Measurements from ENCODE around the gene SLITRK2. TPM values are rescaled to one million over a fixed set of nuclear protein-coding genes. Genes with fewer than 3 reads are reported as not detected.

Gene SLITRK2
- total and polyA plus RNA-seq, 10 of the 15 experiments (the other 5 are each of a cell fraction or from before 2014, with no cell fraction given), result not detected

- WGBS (ENCODE audit: insufficient coverage, insufficient replicate concordance, low lambda C conversion rate, missing lambda C conversion rate), result 0% methylated on average over 3 of the region's 3 CpGs
- Histone ChIP-seq H3K36me3 (ENCODE audit: control insufficient read depth in 2 of 2, insufficient read depth in 2 of 2, low read length in 1 of 2) (no peaks in the 10 kb centered on the region), H3K9me3 (replicated peaks; ENCODE audit: control insufficient read depth, insufficient read depth, low read length) (no peaks in the 10 kb centered on the region), H3K4me2 (ENCODE audit: control insufficient read depth, insufficient read depth) (no peak overlapping the region), H3K27me3 (replicated peaks in 1 of 2; ENCODE audit: control insufficient read depth in 2 of 2, insufficient read depth in 2 of 2, low read length in 1 of 2) (no peaks in the 10 kb centered on the region), H3K27ac (ENCODE audit: control insufficient read depth, insufficient read depth) (no peak overlapping the region), H2AFZ (ENCODE audit: control insufficient read depth, low read depth, low read length) (no peak overlapping the region), H3K79me2 (ENCODE audit: control insufficient read depth, insufficient read depth, low read length) (no peaks in the 10 kb centered on the region), H3K9ac (ENCODE audit: control insufficient read depth, insufficient read depth, low read length) (no peak overlapping the region), H3K4me1 (ENCODE audit: control insufficient read depth, insufficient read depth, low read length) (no peaks in the 10 kb centered on the region), H4K20me1 (ENCODE audit: control insufficient read depth, insufficient read depth) (no peaks in the 10 kb centered on the region), H3K4me3 (no peak overlapping the region)
- BruUV-seq (replicated peaks), result no TSS peak
- no peak for ATAC-seq
- no peak for DNase-seq (ENCODE audit: low read depth, low spot score)
- intact Hi-C loops (cut with micrococcal nuclease; ENCODE audit: unreplicated experiment), result no loop called here
- no peak for FAIRE-seq
- ChIA-PET POLR2A (no interaction called here), CTCF (no interaction called here), SMC1A (ENCODE audit: uncharacterized antibody, unreplicated experiment) (no interaction called here), RAD21 (ENCODE audit: unreplicated experiment) (no interaction called here)
- in situ Hi-C loops (cut with MboI), result no loop called here
- no peak for TF ChIP-seq USF2 (IDR thresholded peaks at IDR 0.05; ENCODE audit: borderline replicate concordance, low read depth, low read length)
- TF ChIP-seq POLR2AphosphoS5 (IDR thresholded peaks at IDR 0.05; ENCODE audit: low read length), result no peak
- TF ChIP-seq NR2F1 (conservative IDR thresholded peaks at IDR 0.05), result no peak
- no peak for TF ChIP-seq IKZF2 (IDR thresholded peaks at IDR 0.05)
- no peak for TF ChIP-seq HCFC1 (IDR thresholded peaks at IDR 0.05; ENCODE audit: low read length)
- no peak for TF ChIP-seq KAT2A (conservative IDR thresholded peaks at IDR 0.05; ENCODE audit: control insufficient read depth, low read depth, low read length)
- TF ChIP-seq PBX3 (IDR thresholded peaks at IDR 0.05; ENCODE audit: insufficient replicate concordance, low read depth, low read length), result no peak
- no peak for TF ChIP-seq E4F1 (IDR thresholded peaks at IDR 0.05; ENCODE audit: borderline replicate concordance, partially characterized antibody)
- TF ChIP-seq STAT1 (conservative IDR thresholded peaks at IDR 0.05), result no peak
- TF ChIP-seq BMI1 (IDR thresholded peaks at IDR 0.05; ENCODE audit: borderline replicate concordance), result no peak
Observed at GRCh38 chrX:145861818-145862217, 44.2 kb downstream of the SLITRK2 start.
